ENCODE results near the gene UBXN1.

Gene UBXN1

DNA sequence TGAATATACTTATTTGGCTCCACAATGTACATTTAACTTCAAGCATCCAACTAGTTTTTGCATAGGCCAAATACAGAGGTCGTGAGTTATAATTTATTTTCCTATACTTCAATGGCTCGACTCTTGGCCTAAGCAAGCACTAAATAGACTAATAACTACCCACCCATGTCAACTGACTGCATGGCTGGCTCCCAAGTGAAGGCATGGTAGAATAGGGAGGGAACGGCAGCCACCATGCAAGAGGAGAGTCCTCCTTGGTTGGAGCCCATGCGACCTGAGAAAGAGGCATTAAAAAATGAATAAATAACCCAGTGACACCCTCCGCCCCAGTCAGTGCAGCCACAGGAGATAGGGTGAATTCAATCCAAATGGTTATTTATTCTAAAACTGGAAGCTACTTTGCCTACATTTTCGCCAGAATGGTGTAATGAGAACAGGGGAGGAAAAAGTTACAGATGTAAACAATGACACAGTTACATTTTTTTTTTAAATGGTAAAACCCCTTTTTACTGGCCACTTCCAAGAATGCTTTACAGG lies 33.5 kb upstream of the UBXN1 start:
- TF ChIP-seq, protein P1, sequence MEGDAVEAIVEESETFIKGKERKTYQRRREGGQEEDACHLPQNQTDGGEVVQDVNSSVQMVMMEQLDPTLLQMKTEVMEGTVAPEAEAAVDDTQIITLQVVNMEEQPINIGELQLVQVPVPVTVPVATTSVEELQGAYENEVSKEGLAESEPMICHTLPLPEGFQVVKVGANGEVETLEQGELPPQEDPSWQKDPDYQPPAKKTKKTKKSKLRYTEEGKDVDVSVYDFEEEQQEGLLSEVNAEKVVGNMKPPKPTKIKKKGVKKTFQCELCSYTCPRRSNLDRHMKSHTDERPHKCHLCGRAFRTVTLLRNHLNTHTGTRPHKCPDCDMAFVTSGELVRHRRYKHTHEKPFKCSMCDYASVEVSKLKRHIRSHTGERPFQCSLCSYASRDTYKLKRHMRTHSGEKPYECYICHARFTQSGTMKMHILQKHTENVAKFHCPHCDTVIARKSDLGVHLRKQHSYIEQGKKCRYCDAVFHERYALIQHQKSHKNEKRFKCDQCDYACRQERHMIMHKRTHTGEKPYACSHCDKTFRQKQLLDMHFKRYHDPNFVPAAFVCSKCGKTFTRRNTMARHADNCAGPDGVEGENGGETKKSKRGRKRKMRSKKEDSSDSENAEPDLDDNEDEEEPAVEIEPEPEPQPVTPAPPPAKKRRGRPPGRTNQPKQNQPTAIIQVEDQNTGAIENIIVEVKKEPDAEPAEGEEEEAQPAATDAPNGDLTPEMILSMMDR (IDR thresholded peaks at IDR 0.05; ENCODE audit: insufficient read depth, low read length, poor library complexity, severe bottlenecking), result no peak
- no peak for TF ChIP-seq EZH2phosphoT487 (conservative IDR thresholded peaks at IDR 0.05; ENCODE audit: low read length)
- H3K4me3 ChIP-seq (ENCODE audit: insufficient read depth, low read length, poor library complexity, severe bottlenecking), result no peak overlapping the region
- no peak overlapping the region for H3K4me2 ChIP-seq (ENCODE audit: low read depth, low read length, poor library complexity, severe bottlenecking)
- no peaks in the 10 kb centered on the region for H3K9me2 ChIP-seq (replicated peaks; ENCODE audit: insufficient read depth, low read length)
- no peaks in the 10 kb centered on the region for H4K20me1 ChIP-seq (ENCODE audit: low read depth, low read length)
- no peaks in the 10 kb centered on the region for H3K27me3 ChIP-seq (ENCODE audit: low read length)
- H3K27ac ChIP-seq (ENCODE audit: low read depth, low read length), result no peak overlapping the region
- H3K9ac ChIP-seq (ENCODE audit: low read length), result no peak overlapping the region
- no peak overlapping the region for H2AFZ ChIP-seq (ENCODE audit: low read depth, low read length, severe bottlenecking)
- H3K9me3 ChIP-seq (ENCODE audit: insufficient read depth, low read length), result no peaks in the 10 kb centered on the region
- peaks cover 10% of the 10 kb centered on the region; the same call in 1 of the 2 replicates for H3K79me2 ChIP-seq (ENCODE audit: insufficient read depth, low read length)
- H3F3A ChIP-seq (ENCODE audit: insufficient read depth), result peaks cover 18% of the 10 kb centered on the region
- peaks cover 30% of the 10 kb centered on the region for H3K36me3 ChIP-seq (ENCODE audit: low read length)

DNA sequence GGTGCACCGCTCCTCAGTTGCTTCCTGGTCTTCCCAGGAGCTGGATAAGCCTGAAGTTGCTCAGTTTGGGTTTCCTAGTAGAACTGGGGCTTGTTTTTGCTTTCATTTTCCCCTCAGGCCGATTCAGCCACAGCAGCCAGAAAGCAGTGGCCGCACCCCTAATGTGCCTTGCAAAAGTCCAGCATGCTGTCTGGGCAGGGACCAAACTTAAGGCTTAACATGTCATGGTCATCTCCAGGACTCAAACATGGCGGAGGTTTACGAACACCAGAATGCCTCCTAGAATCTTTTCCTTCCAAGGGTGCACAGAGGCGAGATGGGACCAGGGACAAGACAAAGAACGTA lies 31.1 kb upstream of the UBXN1 start:
- H3K4me2 ChIP-seq (ENCODE audit: low read depth, low read length, poor library complexity, severe bottlenecking), result no peak overlapping the region
- no peak overlapping the region for H3K4me3 ChIP-seq (ENCODE audit: insufficient read depth, low read length, poor library complexity, severe bottlenecking)
- H3K9me2 ChIP-seq (replicated peaks; ENCODE audit: insufficient read depth, low read length), result no peaks in the 10 kb centered on the region
- no peak overlapping the region for H3K27ac ChIP-seq (ENCODE audit: low read depth, low read length)
- no peak overlapping the region for H2AFZ ChIP-seq (ENCODE audit: low read depth, low read length, severe bottlenecking)
- peaks cover 24% of the 10 kb centered on the region for H3F3A ChIP-seq (ENCODE audit: insufficient read depth)
- TF ChIP-seq EZH2phosphoT487 (conservative IDR thresholded peaks at IDR 0.05; ENCODE audit: low read length), result no peak
- TF ChIP-seq, protein P1 (IDR thresholded peaks at IDR 0.05; ENCODE audit: insufficient read depth, low read length, poor library complexity, severe bottlenecking), result no peak
- H3K36me3 ChIP-seq (ENCODE audit: low read length), result peaks cover 8% of the 10 kb centered on the region
- H3K9ac ChIP-seq (ENCODE audit: low read length), result no peak overlapping the region
- H4K20me1 ChIP-seq (ENCODE audit: low read depth, low read length), result no peaks in the 10 kb centered on the region
- H3K79me2 ChIP-seq (ENCODE audit: insufficient read depth, low read length), result peaks cover 5% of the 10 kb centered on the region; the same call in 1 of the 2 replicates
- H3K9me3 ChIP-seq (ENCODE audit: insufficient read depth, low read length), result no peaks in the 10 kb centered on the region
- no peaks in the 10 kb centered on the region for H3K27me3 ChIP-seq (ENCODE audit: low read length)

DNA sequence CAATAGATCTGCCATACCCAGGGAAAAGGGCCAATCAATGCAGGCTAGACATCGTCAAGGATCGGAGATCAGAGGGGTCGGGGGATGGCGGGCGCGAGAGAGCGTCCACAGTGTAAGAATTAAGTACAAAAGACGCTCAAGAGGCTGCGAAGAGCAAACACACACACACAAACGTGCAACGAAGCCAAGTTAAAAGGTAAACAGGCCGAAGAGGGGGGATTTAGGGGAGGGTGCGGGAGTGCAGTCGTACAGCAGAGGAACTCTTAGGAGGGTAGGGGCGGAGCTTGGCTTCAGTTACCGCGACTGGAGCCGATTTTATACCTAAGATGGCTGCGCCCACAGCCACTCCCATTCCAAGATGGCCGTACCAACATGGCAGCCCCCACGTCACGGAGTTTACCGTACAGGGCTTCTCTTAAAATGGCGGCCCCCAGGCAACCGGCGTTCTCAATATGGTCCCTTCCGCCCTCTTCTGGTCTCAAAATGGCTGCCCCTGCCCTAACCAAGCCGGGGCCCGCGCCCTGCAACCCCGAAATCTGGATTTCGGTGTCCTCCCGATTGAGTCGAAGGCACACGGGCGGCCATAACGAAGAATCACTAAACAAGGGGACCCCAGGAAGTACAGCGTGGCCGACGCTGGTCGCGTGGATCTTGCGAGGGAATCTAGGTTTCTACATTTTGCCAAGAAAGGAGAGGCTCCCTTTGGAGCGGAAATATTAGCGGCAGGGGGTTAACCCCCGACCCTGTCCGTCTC lies 30.6 kb upstream of the UBXN1 start:
- Histone ChIP-seq H3K4me3 (ENCODE audit: insufficient read depth, low read length, poor library complexity, severe bottlenecking) (no peak overlapping the region), H3K9me2 (replicated peaks; ENCODE audit: insufficient read depth, low read length) (no peaks in the 10 kb centered on the region), H3F3A (ENCODE audit: insufficient read depth) (peaks cover 24% of the 10 kb centered on the region), H3K36me3 (ENCODE audit: low read length) (peaks cover 8% of the 10 kb centered on the region), H4K20me1 (ENCODE audit: low read depth, low read length) (no peaks in the 10 kb centered on the region), H2AFZ (ENCODE audit: low read depth, low read length, severe bottlenecking) (no peak overlapping the region), H3K4me2 (ENCODE audit: low read depth, low read length, poor library complexity, severe bottlenecking) (no peak overlapping the region), H3K27me3 (ENCODE audit: low read length) (no peaks in the 10 kb centered on the region), H3K79me2 (ENCODE audit: insufficient read depth, low read length) (peaks cover 5% of the 10 kb centered on the region; the same call in 1 of the 2 replicates), H3K9me3 (ENCODE audit: insufficient read depth, low read length) (no peaks in the 10 kb centered on the region), H3K27ac (ENCODE audit: low read depth, low read length) (no peak overlapping the region), H3K9ac (ENCODE audit: low read length) (no peak overlapping the region)
- TF ChIP-seq, protein P1 (IDR thresholded peaks at IDR 0.05; ENCODE audit: insufficient read depth, low read length, poor library complexity, severe bottlenecking), result no peak
- TF ChIP-seq EZH2phosphoT487 (conservative IDR thresholded peaks at IDR 0.05; ENCODE audit: low read length), result no peak
